Stimulated activated naive B cell treated with anti-CD40 and anti-IgM and Interleukin-4, amounts not matched to agents 10 μg/mL and 1 μg/mL and 100 μg/mL, for 72 hours (primary cell): ENCODE measurements around the gene SIN3A.
A peak's percentile ranks its signal among the peaks of the same experiment; 100 is the strongest.
"Not testable (repeated sequence)": the region's sequence is repeated elsewhere in the genome, so short reads cannot be mapped to it uniquely, and the experiment has no call there.

Source experiments
- ATAC-seq, 2 donors: fragments of 150-1000 bp; cut with Tn5 transposase; replicated peaks; 2 replicates each; pipeline ENCODE4 v1.10.0; 2021; ENCODE audit warnings: moderate library complexity in 1 of 2
- DNase-seq: peaks from one replicate; pipeline ENCODE4 v3.0.0; 2021
- H3K27ac Mint-ChIP-seq: one replicate; pipeline ENCODE4 v1.8.0; 2022; ENCODE audit warnings: mild to moderate bottlenecking, mixed read lengths
- H3K27me3 Mint-ChIP-seq, 2 donors: one replicate each; pipeline ENCODE4 v1.8.0; 2022; ENCODE audit warnings: mixed read lengths in 2 of 2
- H3K36me3 Mint-ChIP-seq, 2 donors: one replicate each; pipeline ENCODE4 v1.8.0; 2022; ENCODE audit warnings: mixed read lengths in 2 of 2, mild to moderate bottlenecking in 1 of 2
- H3K4me1 Mint-ChIP-seq, 2 donors: one replicate each; pipeline ENCODE4 v1.8.0; 2022; ENCODE audit warnings: mixed read lengths in 2 of 2, mild to moderate bottlenecking in 1 of 2
- H3K4me3 Mint-ChIP-seq, 2 donors: one replicate each; pipeline ENCODE4 v1.8.0; 2022; ENCODE audit warnings: mild to moderate bottlenecking in 2 of 2, mixed read lengths in 2 of 2, moderate library complexity in 1 of 2
- H3K9me3 Mint-ChIP-seq, 2 donors: one replicate each; pipeline ENCODE4 v1.8.0; 2022; ENCODE audit warnings: mixed read lengths in 2 of 2, mild to moderate bottlenecking in 1 of 2

SIN3A gene

GRCh38 chr15:75451674-75452363 lies at the start of gene SIN3A:
Gene SIN3A, minus strand, starts transcription at chr15:75451690. Its CDS starts 21,315 bp downstream, at chr15:75430375.
- H3K4me1 Mint-ChIP-seq: peaks cover 21 to 61% of the 10 kb centered on the region in 2 donors
- no peaks in the 10 kb centered on the region for H3K9me3 Mint-ChIP-seq
- peaks cover 16 to 20% of the 10 kb centered on the region in 2 donors for H3K36me3 Mint-ChIP-seq
- H3K27me3 Mint-ChIP-seq: no peaks in the 10 kb centered on the region
- H3K27ac Mint-ChIP-seq: peak within 1 kb of the TSS; percentile 100
- peak within 1 kb of the TSS; percentile 97 to 98 for H3K4me3 Mint-ChIP-seq
- DNase-seq (peak; percentile 97), ATAC-seq (peak; percentile 52)

GRCh38 chr15:75493732-75494131 lies 42.2 kb upstream of the SIN3A start:
- DNase-seq (no peak), ATAC-seq (no peak)
- no peak overlapping the region for H3K4me3 Mint-ChIP-seq
- H3K27ac Mint-ChIP-seq: no peak overlapping the region
- no peaks in the 10 kb centered on the region for H3K27me3 Mint-ChIP-seq
- H3K9me3 Mint-ChIP-seq: peaks cover 0 to 2% of the 10 kb centered on the region in 2 donors
- H3K4me1 Mint-ChIP-seq: no peaks in the 10 kb centered on the region
- H3K36me3 Mint-ChIP-seq: peaks cover 25 to 41% of the 10 kb centered on the region in 2 donors

DNA sequence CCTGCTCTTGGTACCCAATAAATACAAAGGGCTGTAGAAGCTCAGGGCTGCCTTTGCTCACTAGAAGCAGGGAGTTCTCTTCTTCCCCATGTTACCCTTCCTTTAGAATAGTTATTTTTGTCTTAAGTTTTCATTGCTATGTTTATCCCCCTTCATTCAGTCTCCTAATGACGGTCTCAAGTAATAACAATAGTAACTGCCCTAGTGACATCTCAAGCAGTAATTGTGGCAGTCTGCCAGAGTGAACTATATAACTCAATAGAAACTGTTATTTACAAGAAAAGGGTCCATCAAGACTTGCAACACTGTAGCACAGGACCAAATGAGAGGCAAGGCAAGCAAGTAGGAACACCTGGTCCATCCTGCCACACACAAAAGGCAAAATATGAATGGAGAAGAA lies 32.5 kb upstream of the SIN3A start:
- ATAC-seq: no peak
- H3K27ac Mint-ChIP-seq: no peak overlapping the region

GRCh38 chr15:75483556-75483955 lies 32.1 kb upstream of the SIN3A start:
- H3K27ac Mint-ChIP-seq, DNase-seq: not testable (repeated sequence)

More for the DNA sequence above, 32.5 kb upstream of the SIN3A start:
- Mint-ChIP-seq H3K4me1 (no peaks in the 10 kb centered on the region), H3K36me3 (peaks cover 15 to 36% of the 10 kb centered on the region in 2 donors), H3K9me3 (peaks cover 0 to 2% of the 10 kb centered on the region in 2 donors), H3K4me3 (no peak overlapping the region), H3K27me3 (no peaks in the 10 kb centered on the region)
- no peak for DNase-seq

GRCh38 chr15:75483106-75483505 lies 31.6 kb upstream of the SIN3A start:
- H3K36me3 Mint-ChIP-seq: peaks cover 18 to 44% of the 10 kb centered on the region in 2 donors
- no peaks in the 10 kb centered on the region for H3K4me1 Mint-ChIP-seq
- no peak for ATAC-seq

More at GRCh38 chr15:75483556-75483955, 32.1 kb upstream of the SIN3A start:
- not testable (repeated sequence) for H3K4me3 Mint-ChIP-seq, ATAC-seq, H3K4me1 Mint-ChIP-seq, H3K27me3 Mint-ChIP-seq, H3K9me3 Mint-ChIP-seq
- peaks cover 15 to 40% of the 10 kb centered on the region in 2 donors for H3K36me3 Mint-ChIP-seq

GRCh38 chr15:75480463-75480862 lies 29.0 kb upstream of the SIN3A start:
- H3K36me3 Mint-ChIP-seq: peaks cover 16 to 43% of the 10 kb centered on the region in 2 donors
- not testable (repeated sequence) for DNase-seq, H3K4me3 Mint-ChIP-seq, H3K4me1 Mint-ChIP-seq, H3K9me3 Mint-ChIP-seq, H3K27me3 Mint-ChIP-seq, ATAC-seq, H3K27ac Mint-ChIP-seq

More at GRCh38 chr15:75483106-75483505, 31.6 kb upstream of the SIN3A start:
- Mint-ChIP-seq H3K27me3 (no peaks in the 10 kb centered on the region), H3K9me3 (peaks cover 0 to 2% of the 10 kb centered on the region in 2 donors), H3K4me3 (no peak overlapping the region), H3K27ac (no peak overlapping the region)
- no peak for DNase-seq

GRCh38 chr15:75479670-75480069 lies 28.2 kb upstream of the SIN3A start:
- Mint-ChIP-seq H3K4me1 (no peaks in the 10 kb centered on the region), H3K27ac (no peak overlapping the region), H3K36me3 (peaks cover 21 to 42% of the 10 kb centered on the region in 2 donors), H3K4me3 (no peak overlapping the region), H3K9me3 (peaks cover 0 to 2% of the 10 kb centered on the region in 2 donors), H3K27me3 (no peaks in the 10 kb centered on the region)
- DNase-seq (no peak), ATAC-seq (no peak)

- not testable (repeated sequence) for H3K9me3 Mint-ChIP-seq, H3K4me3 Mint-ChIP-seq, H3K27me3 Mint-ChIP-seq, DNase-seq, ATAC-seq, H3K4me1 Mint-ChIP-seq, H3K27ac Mint-ChIP-seq
- peaks cover 28 to 36% of the 10 kb centered on the region in 2 donors for H3K36me3 Mint-ChIP-seq
Observed at GRCh38 chr15:75477094-75477493, 25.6 kb upstream of the SIN3A start.

GRCh38 chr15:75468913-75469598 lies 17.6 kb upstream of the SIN3A start:
- DNase-seq (no peak), ATAC-seq (no peak)
- peaks cover 36 to 58% of the 10 kb centered on the region in 2 donors for H3K36me3 Mint-ChIP-seq
- H3K9me3 Mint-ChIP-seq: no peaks in the 10 kb centered on the region
- H3K4me3 Mint-ChIP-seq: no peak overlapping the region
- H3K4me1 Mint-ChIP-seq: peaks cover 4 to 6% of the 10 kb centered on the region in 2 donors
- H3K27ac Mint-ChIP-seq: no peak overlapping the region
- no peaks in the 10 kb centered on the region for H3K27me3 Mint-ChIP-seq

GRCh38 chr15:75460646-75461045 lies 9.2 kb upstream of the SIN3A start:
- Mint-ChIP-seq H3K4me3 (no peak overlapping the region), H3K4me1 (peaks cover 5 to 8% of the 10 kb centered on the region in 2 donors), H3K27me3 (no peaks in the 10 kb centered on the region), H3K9me3 (no peaks in the 10 kb centered on the region), H3K27ac (peak overlapping the region; percentile 11), H3K36me3 (peaks cover 9% of the 10 kb centered on the region in 2 donors)
- ATAC-seq (no peak), DNase-seq (no peak)

DNA sequence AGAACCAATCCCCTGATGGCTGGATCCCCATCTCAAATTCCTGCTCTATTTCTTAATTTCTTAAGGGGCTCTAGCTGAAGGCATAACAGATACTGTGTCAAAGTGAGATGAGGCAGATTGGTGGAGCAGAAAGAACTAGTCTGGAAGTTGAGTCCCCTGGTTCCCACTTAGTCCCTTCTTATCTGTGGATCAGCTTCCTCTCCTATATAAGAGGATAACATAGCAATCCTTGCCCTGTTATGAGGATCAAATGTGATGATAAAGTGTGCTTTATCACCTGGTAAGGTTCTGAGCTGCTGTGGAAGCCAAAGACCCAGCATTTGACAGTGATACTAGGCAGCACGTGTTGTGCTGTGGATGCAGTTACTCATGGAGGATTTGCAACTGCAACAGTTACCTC lies 8.1 kb upstream of the SIN3A start:
- Mint-ChIP-seq H3K36me3 (peaks cover 7 to 10% of the 10 kb centered on the region in 2 donors), H3K27ac (no peak overlapping the region), H3K4me1 (peaks cover 5 to 8% of the 10 kb centered on the region in 2 donors), H3K9me3 (no peaks in the 10 kb centered on the region), H3K27me3 (no peaks in the 10 kb centered on the region), H3K4me3 (no peak overlapping the region)
- no peak for DNase-seq
- ATAC-seq: no peak

GRCh38 chr15:75456710-75457109 lies 5.2 kb upstream of the SIN3A start:
- H3K27ac Mint-ChIP-seq: no peak overlapping the region
- peak overlapping the region; percentile 97 to 98 for H3K4me3 Mint-ChIP-seq
- no peaks in the 10 kb centered on the region for H3K9me3 Mint-ChIP-seq
- no peak for ATAC-seq
- no peak for DNase-seq
- H3K4me1 Mint-ChIP-seq: peaks cover 7 to 28% of the 10 kb centered on the region in 2 donors
- H3K27me3 Mint-ChIP-seq: no peaks in the 10 kb centered on the region
- peaks cover 6 to 8% of the 10 kb centered on the region in 2 donors for H3K36me3 Mint-ChIP-seq

GRCh38 chr15:75455982-75456531 lies 4.6 kb upstream of the SIN3A start:
- Mint-ChIP-seq H3K9me3 (no peaks in the 10 kb centered on the region), H3K36me3 (peaks cover 6 to 10% of the 10 kb centered on the region in 2 donors), H3K27me3 (no peaks in the 10 kb centered on the region), H3K27ac (peak overlapping the region; percentile 97), H3K4me1 (peaks cover 7 to 28% of the 10 kb centered on the region in 2 donors), H3K4me3 (peak overlapping the region; percentile 97 to 98)
- ATAC-seq (peak in 1 of 2 donors; percentile 1), DNase-seq (peak; percentile 52)

DNA sequence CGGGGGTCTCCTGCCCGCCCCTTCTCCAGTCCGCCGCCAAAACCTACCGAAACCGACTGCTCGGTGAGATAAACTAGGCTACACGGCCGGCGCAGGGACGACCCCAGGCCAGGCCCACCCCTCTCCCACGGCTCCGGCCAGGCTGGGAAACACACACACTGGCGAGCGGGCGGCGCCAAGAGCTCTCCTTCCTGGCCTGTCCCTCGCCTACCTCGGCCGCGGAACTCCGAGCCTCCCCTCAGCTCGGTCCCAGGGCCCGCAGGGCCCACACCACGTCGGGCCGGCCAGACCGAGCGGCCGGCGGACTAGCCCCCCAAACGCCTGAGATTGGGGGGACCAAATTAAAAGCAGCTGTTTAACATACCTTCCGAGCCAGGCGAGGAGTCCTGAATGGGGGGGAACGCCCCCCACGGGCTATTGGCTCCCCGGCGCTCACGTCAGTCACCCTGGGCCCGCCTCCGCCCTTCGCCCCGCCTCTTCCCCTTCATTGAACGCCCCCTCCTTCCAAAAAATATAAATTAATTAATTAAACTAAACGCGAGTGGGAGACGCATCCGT lies 4.0 kb upstream of the SIN3A start:
- Mint-ChIP-seq H3K4me3 (peak overlapping the region; percentile 97 to 98), H3K4me1 (peaks cover 7 to 29% of the 10 kb centered on the region in 2 donors), H3K9me3 (no peaks in the 10 kb centered on the region), H3K27me3 (no peaks in the 10 kb centered on the region), H3K36me3 (peaks cover 7 to 10% of the 10 kb centered on the region in 2 donors), H3K27ac (peak overlapping the region; percentile 97)
- peak; percentile 76 for DNase-seq
- ATAC-seq: peak; percentile 13 to 15
